Peyer's patch (tissue), 4 donors: ENCODE measurements around the gene PPP1R7.

Experiments used
- POLR2A ChIP-seq, 2 donors: fragments of 450-650 bp; IDR thresholded peaks; one replicate each; pipeline ENCODE4 v1.5.1; 2017; ENCODE audit warnings: antibody characterized with exemption in 2 of 2, mild to moderate bottlenecking in 2 of 2, moderate library complexity in 2 of 2
- TF ChIP-seq, protein P1 (sequence below), 6 experiments: fragments of 450-650 bp in 4 of 6; fragments of 200-600 bp in 2 of 6; sonication (generic) in 1 of 6; IDR thresholded peaks; one replicate each; pipeline ENCODE4 v1.5.1; 2017 to 2019; ENCODE audit warnings: antibody characterized with exemption in 6 of 6, mild to moderate bottlenecking in 3 of 6, moderate library complexity in 1 of 6

GRCh38 chr2:241111440-241111805, 38.8 kb upstream of the PPP1R7 start:
- TF ChIP-seq, protein P1, sequence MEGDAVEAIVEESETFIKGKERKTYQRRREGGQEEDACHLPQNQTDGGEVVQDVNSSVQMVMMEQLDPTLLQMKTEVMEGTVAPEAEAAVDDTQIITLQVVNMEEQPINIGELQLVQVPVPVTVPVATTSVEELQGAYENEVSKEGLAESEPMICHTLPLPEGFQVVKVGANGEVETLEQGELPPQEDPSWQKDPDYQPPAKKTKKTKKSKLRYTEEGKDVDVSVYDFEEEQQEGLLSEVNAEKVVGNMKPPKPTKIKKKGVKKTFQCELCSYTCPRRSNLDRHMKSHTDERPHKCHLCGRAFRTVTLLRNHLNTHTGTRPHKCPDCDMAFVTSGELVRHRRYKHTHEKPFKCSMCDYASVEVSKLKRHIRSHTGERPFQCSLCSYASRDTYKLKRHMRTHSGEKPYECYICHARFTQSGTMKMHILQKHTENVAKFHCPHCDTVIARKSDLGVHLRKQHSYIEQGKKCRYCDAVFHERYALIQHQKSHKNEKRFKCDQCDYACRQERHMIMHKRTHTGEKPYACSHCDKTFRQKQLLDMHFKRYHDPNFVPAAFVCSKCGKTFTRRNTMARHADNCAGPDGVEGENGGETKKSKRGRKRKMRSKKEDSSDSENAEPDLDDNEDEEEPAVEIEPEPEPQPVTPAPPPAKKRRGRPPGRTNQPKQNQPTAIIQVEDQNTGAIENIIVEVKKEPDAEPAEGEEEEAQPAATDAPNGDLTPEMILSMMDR (IDR thresholded peaks at IDR 0.05): no peak
- TF ChIP-seq POLR2A (IDR thresholded peaks at IDR 0.05): no peak
